C4-2B (cell line): ENCODE data around the gene CPAMD8.

Experiments used
- CTCF ChIP-seq: fragments of 450-650 bp; conservative IDR thresholded peaks from 2 replicates; pipeline ENCODE4 v1.5.1; 2017; ENCODE audit warnings: mild to moderate bottlenecking
- ZFX ChIP-seq: fragments of 450-650 bp; IDR thresholded peaks from 2 replicates; pipeline ENCODE4 v1.6.1; 2017

GRCh38 chr19:16872728-16873127, 153.9 kb downstream of the CPAMD8 start:
- no peak for TF ChIP-seq CTCF
- TF ChIP-seq ZFX: no peak
